PFSK-1 (cell line): ENCODE results near the gene ELMO1.

Source experiments
- FOXP2 ChIP-seq: optimal IDR thresholded peaks from 2 replicates; pipeline ENCODE3; 2011; ENCODE audit warnings: borderline replicate concordance, control low read depth, inconsistent platforms; ENCODE audit not compliant: insufficient read depth; ENCODE audit errors: extremely low read length, extremely low read depth
- POLR2AphosphoS5 ChIP-seq: IDR thresholded peaks from 2 replicates; pipeline ENCODE4 v1.6.1; 2012; ENCODE audit warnings: low read depth, mild to moderate bottlenecking, control low read depth, low read length, moderate library complexity
- REST ChIP-seq, 2 experiments: IDR thresholded peaks; 2 replicates each; pipeline versions ENCODE4 v1.6.1 to v1.8.0; 2011 to 2012; ENCODE audit warnings: low read depth in 2 of 2, low read length in 2 of 2, control low read depth in 1 of 2, inconsistent platforms in 1 of 2, mild to moderate bottlenecking in 1 of 2, moderate library complexity in 1 of 2; ENCODE audit not compliant: insufficient read depth in 1 of 2
- SIN3A ChIP-seq: IDR thresholded peaks from 2 replicates; pipeline ENCODE4 v1.6.1; 2012; ENCODE audit warnings: mild to moderate bottlenecking, low read length, moderate library complexity, borderline replicate concordance; ENCODE audit not compliant: insufficient read depth
- TAF1 ChIP-seq: IDR thresholded peaks from 2 replicates; pipeline ENCODE4 v1.6.1; 2012; ENCODE audit warnings: low read length, control low read depth, borderline replicate concordance; ENCODE audit not compliant: insufficient read depth

DNA sequence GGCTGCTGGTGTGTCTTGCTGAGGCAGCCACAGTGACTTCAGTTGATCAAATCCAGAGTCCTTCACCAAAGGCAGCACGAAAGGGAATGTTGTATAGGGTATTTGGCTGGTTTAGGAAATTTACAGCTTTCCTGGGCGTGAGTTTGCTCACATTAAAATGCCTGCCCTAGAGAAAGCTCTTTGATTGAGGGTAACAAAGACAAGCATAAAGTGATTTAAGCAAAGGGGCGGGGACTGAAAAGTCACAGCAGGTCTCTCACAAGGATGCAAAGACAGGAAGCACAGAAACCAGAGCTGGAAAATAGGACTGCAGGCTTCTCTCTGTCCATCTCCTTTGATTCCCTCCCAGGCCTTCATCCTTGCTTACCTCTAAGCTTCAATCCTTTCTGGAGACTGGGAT is 139.2 kb downstream of the ELMO1 start:
- TF ChIP-seq REST (IDR thresholded peaks at IDR 0.05; ENCODE audit: insufficient read depth in 1 of 2, low read depth in 2 of 2, low read length in 2 of 2) (no peak), SIN3A (no peak), POLR2AphosphoS5 (no peak), TAF1 (no peak), FOXP2 (no peak)
